Dermis blood vessel endothelial cell (primary cell): Measurements from ENCODE around the gene PPP1R14D. TPM values are rescaled to one million over a fixed set of nuclear protein-coding genes. Genes with fewer than 3 reads are reported as not detected.

Experiments
- DNase-seq: peaks from one replicate; pipeline ENCODE4 v3.0.0; 2010
- total RNA-seq: library from RNA; depleted of rRNA; stranded (reverse); fragments of >200 nt; gene quantifications from 2 replicates; pipeline ENCODE4 v1.2.3, GENCODE V29; 2014

PPP1R14D gene
- total RNA-seq, 1 donor from 2014 or later: not detected

GRCh38 chr15:40782609-40783227 lies 45.8 kb downstream of the PPP1R14D start:
- DNase-seq: peak; percentile 82

DNA sequence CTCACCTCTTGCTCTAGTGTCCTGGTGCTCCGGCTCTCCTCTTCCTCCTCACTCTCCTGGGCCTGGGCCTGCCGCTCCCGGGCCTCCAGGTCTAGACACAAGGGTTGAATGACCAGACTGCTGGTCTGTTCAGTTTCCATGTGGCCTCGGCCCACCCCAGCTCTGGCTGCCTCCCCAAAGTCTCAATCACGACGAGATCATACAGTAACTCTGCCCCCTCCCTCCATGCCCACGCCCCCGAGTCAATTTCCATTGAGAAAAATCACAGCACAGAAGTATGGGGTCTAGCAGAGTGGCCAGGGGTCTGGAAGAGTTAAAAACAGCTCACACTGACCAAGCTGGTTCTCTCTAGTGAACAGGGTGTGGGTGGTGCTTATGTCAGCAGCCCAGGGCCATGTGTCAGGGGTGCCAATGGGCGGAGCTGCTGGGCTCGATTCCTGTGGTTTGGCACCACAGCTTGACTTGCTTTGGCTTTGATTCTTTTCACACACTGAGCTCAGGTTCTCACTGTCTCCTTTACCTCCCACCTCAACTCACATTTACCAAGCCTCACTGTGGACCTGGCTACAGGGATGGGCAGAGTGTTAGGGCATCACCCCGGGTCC lies 51.9 kb downstream of the PPP1R14D start:
- DNase-seq: no peak

DNA sequence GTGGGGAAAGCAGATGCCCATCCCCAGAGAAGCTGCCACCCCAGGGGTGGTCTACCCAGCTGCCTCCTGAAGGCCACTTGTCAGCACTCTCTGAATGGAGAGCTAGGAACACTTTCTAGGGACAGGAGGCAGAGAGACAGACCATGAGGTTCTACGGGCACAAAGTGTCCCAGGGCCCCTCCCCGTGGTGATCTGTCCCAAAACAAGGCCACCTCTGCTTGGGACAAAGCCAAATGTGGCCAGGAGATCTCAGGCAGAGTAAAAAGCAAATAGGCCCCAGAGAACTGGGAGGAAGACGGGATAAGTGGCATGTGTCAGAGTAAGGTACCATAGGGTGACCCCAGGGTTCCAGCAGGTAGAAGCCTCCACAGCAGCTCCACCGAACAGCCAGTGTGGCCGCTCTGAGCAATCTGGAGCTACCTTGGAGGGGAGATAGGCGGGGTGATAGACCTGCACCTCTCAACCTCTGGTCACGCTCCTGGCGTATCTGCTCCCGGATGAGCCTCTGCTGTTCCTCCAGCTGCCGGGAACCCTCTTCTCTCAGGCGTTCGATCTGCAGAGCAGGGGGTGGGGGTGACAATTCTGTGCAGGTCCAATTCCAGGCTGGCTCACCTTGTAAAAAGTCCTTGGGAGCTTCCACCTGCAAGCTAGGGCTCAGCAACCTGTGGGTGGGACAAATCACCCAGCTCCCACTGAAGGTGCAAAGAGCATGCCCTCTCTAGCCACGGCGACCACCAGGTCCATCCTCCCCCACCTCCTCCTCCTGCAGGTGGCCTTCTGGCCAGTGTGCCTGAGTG lies 52.6 kb downstream of the PPP1R14D start:
- no peak for DNase-seq

DNA sequence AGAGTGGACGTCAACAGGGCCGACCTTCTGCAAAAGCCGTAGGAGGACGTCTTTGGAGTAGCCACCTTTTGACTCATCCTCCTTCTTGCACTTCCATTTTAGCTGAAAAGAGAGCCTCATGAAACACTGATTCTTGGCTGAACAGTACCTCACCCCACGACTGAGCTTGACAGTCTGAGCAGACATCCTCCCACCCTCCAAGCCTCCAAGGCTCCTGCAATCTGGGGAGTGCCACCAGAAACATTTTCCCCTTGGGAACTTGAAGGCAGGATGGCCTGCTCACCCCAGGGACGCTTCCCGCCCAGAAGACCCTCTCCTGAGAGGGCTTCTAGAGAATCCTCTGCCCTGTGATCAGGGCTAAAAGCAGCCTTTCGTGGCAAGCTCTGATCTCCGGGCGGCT lies 53.5 kb downstream of the PPP1R14D start:
- no peak for DNase-seq

DNA sequence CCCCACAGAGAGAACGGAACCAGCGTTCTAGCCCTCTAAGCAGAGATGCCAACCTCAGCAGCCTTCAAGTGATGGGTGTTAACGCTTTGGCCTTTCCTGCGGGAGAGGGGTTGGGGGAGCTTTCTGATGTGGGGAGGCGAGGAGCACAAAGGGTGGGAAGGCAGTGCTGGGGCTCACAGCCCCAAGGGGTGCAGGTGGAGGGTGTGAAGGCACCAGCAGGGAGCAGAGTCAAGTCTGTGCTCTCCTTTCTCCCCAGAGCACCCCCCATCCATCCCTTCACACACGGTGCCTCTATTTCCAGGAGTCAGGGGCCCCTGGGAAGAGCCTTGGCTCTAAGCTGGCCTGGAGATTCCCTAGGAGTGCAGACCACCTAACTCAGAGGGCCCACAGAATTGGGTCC lies 54.6 kb downstream of the PPP1R14D start:
- DNase-seq: no peak

DNA sequence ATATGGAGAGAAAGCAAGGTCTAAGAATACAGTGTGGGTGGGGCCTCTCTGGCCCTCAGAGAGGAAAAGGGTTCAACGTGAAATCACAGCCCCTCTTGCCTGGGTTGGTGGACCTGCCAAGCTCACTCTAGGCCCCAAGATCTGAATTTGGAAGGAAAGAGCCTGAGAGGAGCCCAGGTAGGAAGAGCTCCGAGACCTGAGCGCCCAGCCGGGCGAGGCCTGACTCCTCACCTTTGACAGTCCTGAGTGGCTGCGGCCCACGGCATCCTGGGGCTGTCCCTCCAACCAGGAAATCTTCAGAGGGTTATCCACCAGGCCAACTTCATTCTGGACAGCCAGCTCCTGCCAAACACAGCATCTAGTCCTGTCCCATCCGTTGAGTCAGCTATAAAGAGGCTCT lies 55.0 kb downstream of the PPP1R14D start:
- DNase-seq: no peak

DNA sequence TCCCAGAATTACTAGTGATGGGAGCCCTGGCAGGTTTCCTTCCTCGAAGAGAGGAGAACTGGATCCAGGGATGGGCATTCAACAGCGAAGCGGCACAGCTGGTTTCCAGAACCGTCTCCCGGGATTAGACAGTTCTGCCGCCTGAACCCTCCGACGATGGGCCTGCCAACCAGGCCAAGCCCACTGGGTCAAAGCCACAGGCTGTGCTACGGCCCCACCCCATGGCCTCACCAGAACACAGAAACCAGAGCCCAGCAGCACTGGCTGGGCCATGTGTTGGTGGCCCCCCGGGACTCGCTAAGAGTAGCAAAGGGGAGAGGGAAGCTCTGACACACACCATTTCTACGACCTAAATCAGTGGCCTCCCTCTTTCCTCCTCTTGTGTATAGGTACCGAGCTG lies 56.5 kb downstream of the PPP1R14D start:
- DNase-seq: no peak

DNA sequence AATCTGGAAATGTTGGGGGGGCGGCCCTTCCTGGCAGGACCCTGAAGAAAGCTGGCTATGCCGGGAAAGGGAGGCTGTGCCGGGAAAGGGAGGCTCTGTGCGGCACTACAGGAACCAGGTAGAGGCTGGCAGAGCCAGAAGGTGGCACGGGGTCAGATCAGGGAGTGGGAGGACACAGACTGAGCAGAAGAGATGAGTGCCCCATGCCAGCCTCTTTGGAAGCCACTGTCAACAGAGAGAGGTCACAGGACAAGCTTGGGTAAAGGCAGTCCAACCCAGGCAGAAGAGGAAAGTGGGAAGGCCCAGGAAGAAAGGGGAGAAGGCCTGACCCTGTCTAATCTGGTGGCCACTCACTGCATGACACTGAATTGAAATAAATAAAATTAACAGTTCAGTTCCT lies 57.3 kb downstream of the PPP1R14D start:
- no peak for DNase-seq

DNA sequence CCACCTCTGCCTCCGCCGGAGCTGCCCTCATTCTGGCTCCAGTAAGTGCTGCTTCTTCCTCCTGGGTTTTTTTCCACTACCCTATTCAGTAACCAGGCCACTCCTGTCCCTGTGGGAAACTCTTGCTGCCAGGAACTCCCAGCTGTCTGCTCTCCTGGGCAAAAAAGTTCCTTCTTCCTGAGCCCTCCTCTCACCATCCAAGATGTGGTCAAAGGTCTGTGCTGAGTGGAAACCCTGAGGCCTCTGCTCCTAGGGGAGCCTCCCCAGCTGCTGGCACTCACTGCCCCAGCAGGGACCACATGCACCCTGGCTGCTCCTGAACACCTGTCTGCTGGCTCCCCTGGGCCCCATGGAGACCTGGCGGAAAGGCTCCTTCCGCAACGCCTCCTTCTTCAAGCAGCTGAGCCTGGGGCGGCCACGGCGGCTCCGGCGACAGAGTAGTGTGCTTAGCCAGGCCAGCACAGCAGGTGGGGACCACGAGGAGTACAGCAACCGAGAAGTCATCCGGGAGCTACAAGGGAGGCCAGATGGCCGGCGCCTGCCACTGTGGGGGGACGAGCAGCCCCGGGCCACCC lies 58.3 kb downstream of the PPP1R14D start:
- peak; percentile 35 for DNase-seq

DNA sequence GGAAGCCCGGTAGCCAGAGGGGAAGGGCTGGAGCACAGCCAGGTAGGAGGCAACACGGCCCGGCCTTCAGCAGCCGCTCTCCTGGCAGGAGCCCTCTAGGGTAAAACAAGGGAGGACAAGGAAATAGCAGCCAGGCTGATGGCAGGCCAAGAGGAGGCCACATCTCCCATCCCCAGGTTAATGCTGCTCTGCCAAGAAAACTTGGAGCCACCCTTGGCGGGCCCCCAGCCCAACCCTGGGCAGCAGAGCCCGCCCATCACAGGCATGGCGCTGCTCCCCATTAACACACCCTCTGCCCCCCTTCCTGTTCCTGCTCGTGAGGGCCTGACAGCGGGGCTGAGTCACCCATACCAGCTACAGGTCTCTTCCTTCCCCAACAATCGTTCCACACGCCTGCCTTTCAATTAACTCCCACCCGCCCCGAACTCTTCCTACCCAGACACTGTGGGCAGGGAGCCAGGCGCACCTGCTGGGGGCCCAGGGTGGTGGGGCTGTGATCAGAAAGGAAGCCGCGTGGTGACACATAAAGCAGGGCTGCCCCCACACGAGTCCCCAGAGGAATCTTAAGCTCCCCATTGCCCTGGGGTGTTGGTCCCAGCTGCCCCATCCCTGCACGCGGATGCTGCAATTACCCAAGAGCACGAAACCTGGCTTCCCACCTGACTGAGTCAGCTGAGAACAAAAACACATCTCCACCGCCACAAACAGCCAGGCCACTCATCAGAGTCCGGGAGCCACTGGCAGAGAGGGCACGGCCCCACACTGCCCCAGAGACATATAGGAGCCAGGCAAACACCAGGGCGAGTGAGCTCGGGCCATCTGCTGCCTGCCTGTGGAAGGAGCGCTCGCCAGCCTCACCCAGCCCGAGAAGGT lies 59.0 kb downstream of the PPP1R14D start, which contains the start of gene C15orf62:
Gene C15orf62 (plus strand): TSS at position 707 of the 873 bp plus-strand sequence. CDS start 516 bp downstream, outside the sequence.
- DNase-seq: peak; percentile 77

GRCh38 chr15:40768521-40769273 lies 59.8 kb downstream of the PPP1R14D start:
- DNase-seq: peak; percentile 45

DNA sequence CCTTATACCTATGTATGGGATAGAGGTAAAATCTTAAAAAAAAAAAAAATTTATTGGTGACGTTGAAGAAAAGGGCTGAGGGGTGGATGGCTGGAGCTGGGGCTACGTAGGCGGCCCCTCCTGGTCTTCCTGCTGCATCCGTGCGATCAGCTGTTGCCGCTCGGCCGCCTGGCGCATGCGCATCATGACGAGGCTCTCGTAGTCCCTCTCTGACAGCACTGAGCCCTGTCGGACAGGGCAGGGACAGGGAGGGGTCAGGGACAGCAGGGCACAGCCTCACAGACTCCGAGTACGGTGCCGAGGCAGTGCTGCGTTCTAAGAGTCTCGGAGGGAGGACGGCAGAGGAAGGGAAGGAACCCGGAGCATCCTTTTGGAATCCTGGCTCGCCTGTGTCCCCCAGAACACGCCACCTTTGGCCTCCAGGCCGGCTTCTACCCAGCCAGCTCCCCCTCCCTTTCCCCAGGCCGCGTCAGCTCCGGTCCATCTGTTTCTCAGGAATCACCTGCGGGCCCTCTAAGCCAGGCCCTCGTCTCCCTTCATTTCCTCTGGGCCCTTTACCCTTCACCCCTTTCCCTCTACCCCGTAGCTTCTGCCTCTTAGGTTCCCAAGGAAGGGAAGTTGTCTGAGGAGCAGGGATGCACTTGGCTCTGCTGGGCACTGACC lies 60.5 kb downstream of the PPP1R14D start:
- no peak for DNase-seq

GRCh38 chr15:40766906-40767837 lies 61.3 kb downstream of the PPP1R14D start:
- peak; percentile 51 for DNase-seq

- no peak for DNase-seq
Measured at GRCh38 chr15:40766194-40766815, 62.2 kb downstream of the PPP1R14D start.

Other genes starting within 250 kb of the PPP1R14D start
- 7.5 and 37.5 TPM in 2 replicates for gene KNL1, start 234.5 kb downstream of the PPP1R14D start, total RNA-seq
- gene RAD51, start 133.5 kb downstream of the PPP1R14D start, total RNA-seq: 4.8 and 10.7 TPM in 2 replicates
- 31.0 and 46.1 TPM in 2 replicates for gene RMDN3, start 73.5 kb downstream of the PPP1R14D start, total RNA-seq
- 29.5 and 30.6 TPM in 2 replicates for gene GCHFR, start 64.6 kb downstream of the PPP1R14D start, total RNA-seq
- gene C15orf62, start 58.7 kb downstream of the PPP1R14D start, total RNA-seq: 1.0 and 2.1 TPM in 2 replicates
- gene ZFYVE19, start 21.6 kb downstream of the PPP1R14D start, total RNA-seq: 32.3 and 47.5 TPM in 2 replicates
- gene DNAJC17, start 21.2 kb downstream of the PPP1R14D start, total RNA-seq: 21.6 and 61.4 TPM in 2 replicates
- gene SPINT1, start 15.3 kb upstream of the PPP1R14D start, total RNA-seq: 1.2 and 3.7 TPM in 2 replicates
- 0.17 TPM in 1 of 2 replicates, not detected in the other for gene RHOV, start 45.5 kb upstream of the PPP1R14D start, total RNA-seq
- 64.1 and 67.2 TPM in 2 replicates for gene VPS18, start 65.7 kb upstream of the PPP1R14D start, total RNA-seq
- gene DLL4, start 100.6 kb upstream of the PPP1R14D start, total RNA-seq: 128 and 158 TPM in 2 replicates
- 2.2 and 2.9 TPM in 2 replicates for gene CHAC1, start 124.8 kb upstream of the PPP1R14D start, total RNA-seq